Trophoblast cell (in vitro differentiated cells and primary cell): ENCODE measurements around the gene OPRM1.

ENCODE experiments used
- DNase-seq, 2 donors: peaks; one replicate each; pipeline ENCODE4 v3.0.0-alpha.2; 2016
- H2AFZ ChIP-seq: 2 replicates; pipeline ENCODE4 v1.6.1; 2013; ENCODE audit warnings: low read length, moderate library complexity, mild to moderate bottlenecking; ENCODE audit not compliant: insufficient read depth, poor library complexity
- H2AK5ac ChIP-seq: 2 replicates; pipeline ENCODE4 v1.6.1; 2013; ENCODE audit warnings: mild to moderate bottlenecking, low read length
- H2BK120ac ChIP-seq: 2 replicates; pipeline ENCODE4 v1.6.1; 2013; ENCODE audit warnings: low read length, mild to moderate bottlenecking, moderate library complexity; ENCODE audit not compliant: insufficient read depth, poor library complexity
- H2BK12ac ChIP-seq: 2 replicates; pipeline ENCODE4 v1.6.1; 2013; ENCODE audit warnings: mild to moderate bottlenecking, low read length, moderate library complexity
- H2BK5ac ChIP-seq: 2 replicates; pipeline ENCODE4 v1.6.1; 2013; ENCODE audit warnings: low read length, low read depth, moderate library complexity, mild to moderate bottlenecking; ENCODE audit not compliant: poor library complexity
- H3K14ac ChIP-seq: 2 replicates; pipeline ENCODE4 v1.6.1; 2013; ENCODE audit warnings: mild to moderate bottlenecking, low read length
- H3K18ac ChIP-seq: 2 replicates; pipeline ENCODE4 v1.6.1; 2013; ENCODE audit warnings: mild to moderate bottlenecking, low read length
- H3K23ac ChIP-seq: 2 replicates; pipeline ENCODE4 v1.6.1; 2013; ENCODE audit warnings: low read length
- H3K27ac ChIP-seq: 2 replicates; pipeline ENCODE4 v1.5.1; 2013; ENCODE audit warnings: low read depth, mild to moderate bottlenecking, inconsistent platforms, low read length, moderate library complexity
- H3K27me3 ChIP-seq: 2 replicates; pipeline ENCODE4 v1.6.1; 2013; ENCODE audit warnings: inconsistent platforms, mild to moderate bottlenecking, low read length, moderate library complexity; ENCODE audit not compliant: insufficient read depth
- H3K36me3 ChIP-seq, 2 experiments: 1 replicate in 1 of 2; 2 replicates in 1 of 2; pipeline ENCODE4 v1.6.1; 2013; ENCODE audit warnings: low read length in 2 of 2, mild to moderate bottlenecking in 2 of 2, moderate library complexity in 1 of 2; ENCODE audit not compliant: insufficient read depth in 2 of 2, control insufficient read depth in 1 of 2
- H3K4ac ChIP-seq: 2 replicates; pipeline ENCODE4 v1.6.1; 2013; ENCODE audit warnings: low read depth, mild to moderate bottlenecking, low read length, moderate library complexity
- H3K4me1 ChIP-seq, 2 experiments: 1 replicate in 1 of 2; 2 replicates in 1 of 2; pipeline ENCODE4 v1.6.1; 2013; ENCODE audit warnings: low read length in 2 of 2, mild to moderate bottlenecking in 2 of 2, moderate library complexity in 1 of 2; ENCODE audit not compliant: insufficient read depth in 2 of 2, control insufficient read depth in 1 of 2
- H3K4me2 ChIP-seq: 2 replicates; pipeline ENCODE4 v1.6.1; 2013; ENCODE audit warnings: inconsistent platforms, mild to moderate bottlenecking, low read length, moderate library complexity
- H3K4me3 ChIP-seq: 2 replicates; pipeline ENCODE4 v1.5.1; 2013; ENCODE audit warnings: mild to moderate bottlenecking, low read depth, low read length, inconsistent platforms
- H3K79me1 ChIP-seq: one replicate; pipeline ENCODE4 v1.6.1; 2013; ENCODE audit warnings: low read length
- H3K79me2 ChIP-seq: 2 replicates; pipeline ENCODE4 v1.6.1; 2013; ENCODE audit warnings: low read length, mild to moderate bottlenecking; ENCODE audit not compliant: control insufficient read depth, insufficient read depth, poor library complexity
- H3K9ac ChIP-seq: 2 replicates; pipeline ENCODE4 v1.6.1; 2013; ENCODE audit warnings: mild to moderate bottlenecking, low read length
- H3K9me3 ChIP-seq: 2 replicates; pipeline ENCODE4 v1.6.1; 2013; ENCODE audit warnings: low read depth, mild to moderate bottlenecking, control low read depth, inconsistent platforms, low read length; ENCODE audit not compliant: insufficient read depth
- H4K12ac ChIP-seq: 2 replicates; pipeline ENCODE4 v1.6.1; 2013; ENCODE audit warnings: low read depth, mild to moderate bottlenecking, low read length, moderate library complexity
- H4K8ac ChIP-seq: 2 replicates; pipeline ENCODE4 v1.6.1; 2013; ENCODE audit warnings: low read depth, mild to moderate bottlenecking, low read length, moderate library complexity
- H4K91ac ChIP-seq: one replicate; pipeline ENCODE4 v1.6.1; 2013; ENCODE audit warnings: low read depth, mild to moderate bottlenecking, low read length, moderate library complexity
- WGBS: extraction: QIAGEN DNeasy Blood & Tissue Kit; methylation state at CpG from one replicate; pipeline ENCODE4 v1.1.7; 2013; ENCODE audit warnings: missing lambda C conversion rate; ENCODE audit not compliant: insufficient read length, insufficient coverage; ENCODE audit errors: extremely low coverage; 5-methylcytosine and 5-hydroxymethylcytosine counted together

OPRM1 gene

DNA sequence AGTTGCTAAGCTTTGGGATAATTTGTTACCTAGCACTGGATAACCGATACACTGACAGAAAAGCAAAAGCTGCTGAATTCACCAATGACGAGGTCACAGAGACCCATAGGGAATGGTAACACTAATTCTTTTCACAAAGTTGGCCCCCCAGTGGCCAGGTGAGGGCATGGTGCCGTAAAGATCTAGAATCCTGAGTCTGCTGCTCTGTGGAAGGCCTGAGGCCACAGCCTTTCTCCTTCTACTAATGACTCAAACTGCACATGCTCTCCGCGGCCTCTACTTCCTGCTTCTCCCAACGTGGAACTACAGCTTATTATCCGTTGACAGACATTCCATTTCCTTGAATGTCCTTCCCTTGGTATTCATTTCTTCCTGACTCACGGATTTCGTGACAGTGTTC lies 127.1 kb downstream of the OPRM1 start:
- Histone ChIP-seq H2BK5ac (no peak overlapping the region), H3K4me2 (no peak overlapping the region), H3K4ac (no peak overlapping the region), H2AFZ (no peak overlapping the region), H3K4me3 (no peak overlapping the region), H3K9me3 (peaks cover 2% of the 10 kb centered on the region), H3K36me3 (peaks cover 0 to 2% of the 10 kb centered on the region in 2 experiments), H3K27ac (no peak overlapping the region), H4K91ac (no peak overlapping the region), H3K23ac (no peak overlapping the region), H3K79me1 (no peaks in the 10 kb centered on the region), H2BK12ac (no peak overlapping the region), H3K18ac (no peak overlapping the region), H3K79me2 (no peaks in the 10 kb centered on the region), H4K12ac (no peak overlapping the region), H2AK5ac (no peak overlapping the region), H4K8ac (no peak overlapping the region), H3K9ac (no peak overlapping the region), H3K14ac (no peak overlapping the region), H3K4me1 (no peaks in the 10 kb centered on the region), H3K27me3 (no peaks in the 10 kb centered on the region), H2BK120ac (no peak overlapping the region)
- DNase-seq: peak; percentile 79 to 86
- no CpG with 5 or more reads among the region's 9 CpGs for WGBS

DNA sequence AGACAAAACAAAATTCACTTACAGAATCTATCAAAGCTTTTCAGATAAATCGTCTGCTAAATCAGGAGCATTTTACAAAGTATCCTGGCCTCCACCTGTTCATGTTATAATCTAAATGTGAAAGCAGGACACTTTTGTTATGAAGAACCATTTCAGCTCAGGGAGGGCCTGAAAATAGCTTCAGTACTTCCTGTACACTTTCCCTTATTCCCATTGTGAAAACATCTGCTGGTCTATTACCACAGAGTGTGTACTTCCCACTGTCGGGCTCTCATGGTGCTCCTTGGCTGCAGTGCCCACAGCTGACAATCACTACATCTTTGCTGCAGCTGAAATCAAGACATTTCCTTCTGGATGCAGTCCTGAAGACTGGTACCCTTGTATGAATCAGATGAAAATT lies 128.1 kb downstream of the OPRM1 start:
- H3K9me3 ChIP-seq: peaks cover 2% of the 10 kb centered on the region
- DNase-seq: peak in 1 of 2 donors; percentile 19
- H3K79me1 ChIP-seq: no peaks in the 10 kb centered on the region
- no CpG with 5 or more reads among the region's 2 CpGs for WGBS
- H2AFZ ChIP-seq: no peak overlapping the region
- no peak overlapping the region for H3K18ac ChIP-seq
- H3K4me2 ChIP-seq: no peak overlapping the region
- no peak overlapping the region for H3K9ac ChIP-seq
- H2BK120ac ChIP-seq: no peak overlapping the region
- H3K4ac ChIP-seq: no peak overlapping the region
- no peak overlapping the region for H3K14ac ChIP-seq
- H3K27me3 ChIP-seq: no peaks in the 10 kb centered on the region
- no peak overlapping the region for H3K23ac ChIP-seq
- no peak overlapping the region for H2AK5ac ChIP-seq
- H4K8ac ChIP-seq: no peak overlapping the region
- no peaks in the 10 kb centered on the region for H3K79me2 ChIP-seq
- H2BK5ac ChIP-seq: no peak overlapping the region
- H3K4me3 ChIP-seq: no peak overlapping the region
- H4K12ac ChIP-seq: no peak overlapping the region
- no peak overlapping the region for H3K27ac ChIP-seq
- H4K91ac ChIP-seq: no peak overlapping the region
- peaks cover 0 to 2% of the 10 kb centered on the region in 2 experiments for H3K36me3 ChIP-seq
- H2BK12ac ChIP-seq: no peak overlapping the region
- H3K4me1 ChIP-seq: no peaks in the 10 kb centered on the region

DNA sequence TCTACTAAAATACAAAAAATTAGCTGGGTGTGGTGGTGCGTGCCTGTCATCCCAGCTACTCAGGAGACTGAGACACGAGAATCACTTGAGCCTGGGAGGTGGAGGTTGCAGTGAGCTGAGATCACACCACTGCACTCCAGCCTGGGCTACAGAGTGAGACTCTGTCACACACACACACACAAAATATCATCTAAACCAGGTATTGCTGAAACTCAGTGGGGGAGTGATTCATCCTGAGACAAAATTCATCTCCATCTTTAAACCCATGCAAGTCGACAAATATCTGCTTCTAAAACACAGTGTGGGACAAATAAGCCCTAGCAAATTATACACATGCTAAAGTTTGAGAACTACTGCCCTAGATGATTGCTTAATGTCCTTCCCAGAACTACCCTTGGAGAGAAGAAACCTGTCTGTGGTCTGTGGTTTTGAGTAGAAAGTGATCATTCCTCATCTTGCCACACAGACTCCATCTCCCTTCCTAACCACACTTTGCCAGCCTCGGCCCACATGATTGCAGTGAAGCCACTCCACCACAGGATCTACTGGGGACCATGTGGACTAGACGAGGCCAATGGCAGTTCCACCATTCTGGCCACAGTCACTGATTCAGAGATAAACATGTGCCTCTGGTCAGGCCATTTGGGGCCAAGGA lies 130.3 kb downstream of the OPRM1 start:
- no CpG with 5 or more reads among the region's 5 CpGs for WGBS
- H2AK5ac ChIP-seq: no peak overlapping the region
- no peak overlapping the region for H4K12ac ChIP-seq
- no peak overlapping the region for H2BK120ac ChIP-seq
- H3K14ac ChIP-seq: no peak overlapping the region
- no peak overlapping the region for H2AFZ ChIP-seq
- no peaks in the 10 kb centered on the region for H3K9me3 ChIP-seq
- no peaks in the 10 kb centered on the region for H3K79me1 ChIP-seq
- no peaks in the 10 kb centered on the region for H3K4me1 ChIP-seq
- no peak overlapping the region for H3K4ac ChIP-seq
- no peak overlapping the region for H3K18ac ChIP-seq
- no peaks in the 10 kb centered on the region for H3K27me3 ChIP-seq
- no peak overlapping the region for H3K4me3 ChIP-seq
- no peak overlapping the region for H3K4me2 ChIP-seq
- H2BK12ac ChIP-seq: no peak overlapping the region
- no peak overlapping the region for H3K23ac ChIP-seq
- H4K8ac ChIP-seq: no peak overlapping the region
- no peak overlapping the region for H4K91ac ChIP-seq
- H3K36me3 ChIP-seq: peaks cover 0 to 2% of the 10 kb centered on the region in 2 experiments
- no peak overlapping the region for H3K9ac ChIP-seq
- no peak overlapping the region for H2BK5ac ChIP-seq
- no peaks in the 10 kb centered on the region for H3K79me2 ChIP-seq
- no peak overlapping the region for H3K27ac ChIP-seq
- DNase-seq: no peak

DNA sequence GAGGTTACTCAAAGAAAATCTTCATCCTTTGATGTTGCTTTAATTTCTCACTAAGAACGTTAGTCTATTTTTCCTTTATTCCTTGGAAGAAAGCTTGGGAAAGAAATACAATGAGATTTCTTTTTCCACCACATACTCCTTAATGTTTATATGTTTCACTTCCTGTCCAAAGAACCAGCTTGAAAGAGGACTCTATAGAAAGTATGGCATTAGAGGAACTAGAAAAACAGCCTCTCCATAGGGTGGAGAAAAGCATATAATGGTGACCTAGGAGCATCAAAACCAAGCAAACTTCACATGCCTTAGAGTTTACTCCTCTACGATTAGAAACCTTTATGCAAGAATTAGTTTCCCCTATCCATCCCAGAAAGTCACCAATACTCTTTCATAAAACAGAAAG lies 131.1 kb downstream of the OPRM1 start:
- Histone ChIP-seq H2AFZ (no peak overlapping the region), H2AK5ac (no peak overlapping the region), H3K79me1 (no peaks in the 10 kb centered on the region), H3K9me3 (no peaks in the 10 kb centered on the region), H3K9ac (no peak overlapping the region), H3K79me2 (no peaks in the 10 kb centered on the region), H3K4me1 (no peaks in the 10 kb centered on the region), H3K27ac (no peak overlapping the region), H3K14ac (no peak overlapping the region), H2BK12ac (no peak overlapping the region), H4K12ac (no peak overlapping the region), H3K4me3 (no peak overlapping the region), H2BK5ac (no peak overlapping the region), H3K36me3 (peaks cover 0 to 2% of the 10 kb centered on the region in 2 experiments), H4K91ac (no peak overlapping the region), H3K23ac (no peak overlapping the region), H2BK120ac (no peak overlapping the region), H3K18ac (no peak overlapping the region), H4K8ac (no peak overlapping the region), H3K4ac (no peak overlapping the region), H3K27me3 (no peaks in the 10 kb centered on the region), H3K4me2 (no peak overlapping the region)
- no peak for DNase-seq
- WGBS: no CpG with 5 or more reads among the region's 2 CpGs
